IMR-90 (cell line): ENCODE results near the gene DDI2. TPM values are rescaled to one million over a fixed set of nuclear protein-coding genes. Genes with fewer than 3 reads are reported as not detected.

Experiments used
- ATAC-seq: fragments of 200-7000 bp; cut with Tn5 transposase; 2 replicates; pipeline ENCODE4 v1.9.1; 2020; ENCODE audit warnings: low read depth, mild to moderate bottlenecking, moderate library complexity
- BruUV-seq: library from RNA; stranded (reverse); fragments of 400-500 nt; replicated peaks from 2 replicates; lab custom pipeline; 2021; lab: Mats Ljungman, UMichigan
- CTCF ChIA-PET: fragments of 300-600 bp; formaldehyde crosslinking; extraction: SDS; loops from one replicate; lab custom pipeline; 2021; ENCODE audit warnings: antibody characterized with exemption; lab: Yijun Ruan, JAX
- POLR2A ChIA-PET: fragments of 300-600 bp; sonication (Branson Sonifier 250); formaldehyde crosslinking; loops from one replicate; lab custom pipeline; 2022; ENCODE audit warnings: antibody characterized with exemption; ENCODE audit not compliant: unreplicated experiment; lab: Charles Lee
- DNase-seq: peaks from one replicate; pipeline ENCODE4 v3.0.0; 2013
- H2AFZ ChIP-seq: replicated peaks from 2 replicates; pipeline ENCODE3; 2013; ENCODE audit warnings: low read length, mild to moderate bottlenecking; ENCODE audit not compliant: poor library complexity
- H2AK5ac ChIP-seq: 2 replicates; pipeline ENCODE4 v1.6.1; 2013; ENCODE audit warnings: low read depth, low read length, inconsistent platforms
- H2AK9ac ChIP-seq: replicated peaks from 2 replicates; pipeline ENCODE3; 2013; ENCODE audit warnings: mild to moderate bottlenecking, low read depth, low read length, moderate library complexity; ENCODE audit not compliant: poor library complexity
- H2BK120ac ChIP-seq: 2 replicates; pipeline ENCODE4 v1.6.1; 2013; ENCODE audit warnings: low read depth, low read length, inconsistent platforms
- H2BK15ac ChIP-seq: 3 replicates; pipeline ENCODE4 v1.6.1; 2013; ENCODE audit warnings: low read depth, low read length, inconsistent platforms
- H2BK20ac ChIP-seq: 2 replicates; pipeline ENCODE4 v1.6.1; 2013; ENCODE audit warnings: low read depth, mild to moderate bottlenecking, inconsistent platforms, low read length, moderate library complexity
- H2BK5ac ChIP-seq: 2 replicates; pipeline ENCODE4 v1.6.1; 2013; ENCODE audit warnings: mild to moderate bottlenecking, low read depth, low read length, inconsistent platforms; ENCODE audit not compliant: poor library complexity, severe bottlenecking
- H3K14ac ChIP-seq: replicated peaks from 2 replicates; pipeline ENCODE4 v1.6.1; 2013; ENCODE audit warnings: low read depth, low read length, inconsistent platforms
- H3K18ac ChIP-seq: 2 replicates; pipeline ENCODE4 v1.6.1; 2013; ENCODE audit warnings: low read depth, low read length, control low read depth
- H3K23ac ChIP-seq: 2 replicates; pipeline ENCODE4 v1.6.1; 2013; ENCODE audit warnings: low read depth, low read length, inconsistent platforms
- H3K27ac ChIP-seq: 2 replicates; pipeline ENCODE4 v1.5.1; 2013; ENCODE audit warnings: mild to moderate bottlenecking, control low read depth, low read length; ENCODE audit not compliant: insufficient read depth
- H3K27me3 ChIP-seq: 2 replicates; pipeline ENCODE4 v1.6.1; 2013; ENCODE audit warnings: low read length; ENCODE audit not compliant: control insufficient read depth, insufficient read depth
- H3K36me3 ChIP-seq: 2 replicates; pipeline ENCODE4 v1.6.1; 2013; ENCODE audit warnings: low read length, mixed read lengths; ENCODE audit not compliant: control insufficient read depth, insufficient read depth
- H3K4ac ChIP-seq: 2 replicates; pipeline ENCODE4 v1.6.1; 2013; ENCODE audit warnings: low read depth, low read length, inconsistent platforms
- H3K4me1 ChIP-seq: 2 replicates; pipeline ENCODE4 v1.6.1; 2013; ENCODE audit warnings: low read length, mixed read lengths; ENCODE audit not compliant: control insufficient read depth, insufficient read depth
- H3K4me2 ChIP-seq: 2 replicates; pipeline ENCODE4 v1.6.1; 2013; ENCODE audit warnings: low read depth, mild to moderate bottlenecking, control low read depth, low read length, moderate library complexity
- H3K4me3 ChIP-seq: 2 replicates; pipeline ENCODE4 v1.5.1; 2013; ENCODE audit warnings: low read depth, mild to moderate bottlenecking, control low read depth, low read length, moderate library complexity; ENCODE audit not compliant: insufficient read depth
- H3K56ac ChIP-seq: 2 replicates; pipeline ENCODE4 v1.6.1; 2013; ENCODE audit warnings: low read length, inconsistent platforms; ENCODE audit not compliant: insufficient read depth; ENCODE audit errors: extremely low read depth
- H3K79me1 ChIP-seq, 2 experiments: 2 replicates each; pipeline ENCODE4 v1.6.1; 2013; ENCODE audit warnings: low read length in 2 of 2, inconsistent platforms in 1 of 2, low read depth in 1 of 2
- H3K9ac ChIP-seq: 2 replicates; pipeline ENCODE4 v1.6.1; 2013; ENCODE audit warnings: low read depth, low read length, control low read depth
- H3K9me1 ChIP-seq: 2 replicates; pipeline ENCODE4 v1.6.1; 2013; ENCODE audit warnings: low read length, inconsistent platforms; ENCODE audit not compliant: insufficient read depth
- H3K9me3 ChIP-seq: 2 replicates; pipeline ENCODE4 v1.6.1; 2013; ENCODE audit warnings: low read length; ENCODE audit not compliant: control insufficient read depth, insufficient read depth
- H4K20me1 ChIP-seq: 2 replicates; pipeline ENCODE4 v1.6.1; 2013; ENCODE audit warnings: low read length, inconsistent platforms; ENCODE audit not compliant: insufficient read depth
- H4K5ac ChIP-seq: 2 replicates; pipeline ENCODE4 v1.6.1; 2013; ENCODE audit warnings: mild to moderate bottlenecking, low read depth, low read length, control low read depth
- H4K8ac ChIP-seq, 2 experiments: 2 replicates each; pipeline ENCODE4 v1.6.1; 2013; ENCODE audit warnings: low read depth in 2 of 2, low read length in 2 of 2, control low read depth in 1 of 2, inconsistent platforms in 1 of 2
- H4K91ac ChIP-seq: 2 replicates; pipeline ENCODE4 v1.6.1; 2013; ENCODE audit warnings: low read depth, low read length, inconsistent platforms; ENCODE audit not compliant: insufficient read depth
- BHLHE40 ChIP-seq: fragments of 150-350 bp; IDR thresholded peaks from 2 replicates; pipeline ENCODE4 v1.6.1; 2016; ENCODE audit warnings: mild to moderate bottlenecking, low read depth, low read length
- CEBPB ChIP-seq: IDR thresholded peaks from 2 replicates; pipeline ENCODE4 v1.6.1; 2012; ENCODE audit warnings: low read depth, low read length, improper control_type of control experiment
- CTCF ChIP-seq: conservative IDR thresholded peaks from 2 replicates; pipeline ENCODE4 v1.5.1; 2012; ENCODE audit warnings: mild to moderate bottlenecking, low read depth, low read length, improper control_type of control experiment
- ELK1 ChIP-seq: fragments of 150-350 bp; IDR thresholded peaks from 2 replicates; pipeline ENCODE4 v1.6.1; 2016; ENCODE audit warnings: low read depth, mild to moderate bottlenecking, low read length, moderate library complexity, borderline replicate concordance
- FOS ChIP-seq: fragments of 150-350 bp; IDR thresholded peaks from 2 replicates; pipeline ENCODE4 v1.6.1; 2016; ENCODE audit warnings: low read depth, low read length
- MAFK ChIP-seq: IDR thresholded peaks from 2 replicates; pipeline ENCODE4 v1.6.1; 2012; ENCODE audit warnings: low read depth, low read length, improper control_type of control experiment
- WGBS, 2 experiments: methylation state at CpG; one replicate each; pipeline versions ENCODE4 v1.1.5 to v1.1.7; 2013; ENCODE audit warnings: missing lambda C conversion rate in 2 of 2; ENCODE audit not compliant: insufficient read length in 1 of 2; ENCODE audit errors: extremely low coverage in 2 of 2; 5-methylcytosine and 5-hydroxymethylcytosine counted together
- dilution Hi-C: fragments of 300-500 bp; cut with HindIII; formaldehyde crosslinking; loops from one replicate; pipeline ENCODE4 v1.14.3; 2018; ENCODE audit warnings: low sequenced_read_pairs; ENCODE audit not compliant: unreplicated experiment
- in situ Hi-C: fragments of 300-500 bp; cut with MboI; formaldehyde crosslinking; loops from 3 replicates; pipeline ENCODE4 v1.14.3; 2019; ENCODE audit warnings: low sequenced_read_pairs, inconsistent platforms, mixed read lengths
- intact Hi-C: fragments of 100-400 bp; cut with micrococcal nuclease; formaldehyde crosslinking; loops from 2 replicates; pipeline ENCODE4 v1.10.0; 2022
- polyA plus RNA-seq, 3 experiments: library from polyadenylated mRNA; depleted of rRNA; stranded (reverse); fragments of >200 nt; gene quantifications; 2 replicates each; pipeline ENCODE4 v1.2.3, GENCODE V29; 2012; ENCODE audit warnings: low replicate concordance in 1 of 3
- total RNA-seq: library from RNA; depleted of rRNA; stranded (reverse); fragments of >200 nt; gene quantifications from 2 replicates; pipeline ENCODE4 v1.2.3, GENCODE V29; 2012
- TF ChIP-seq, protein P1 (sequence below): fragments of 150-350 bp; IDR thresholded peaks from 2 replicates; pipeline ENCODE4 v1.6.1; 2017; ENCODE audit warnings: mild to moderate bottlenecking, antibody characterized with exemption, low read length, low read depth

DDI2 gene
- total and polyA plus RNA-seq, 2 of the 4 experiments (the other 2 are of a cell fraction): 6.0 to 13.4 TPM

DNA sequence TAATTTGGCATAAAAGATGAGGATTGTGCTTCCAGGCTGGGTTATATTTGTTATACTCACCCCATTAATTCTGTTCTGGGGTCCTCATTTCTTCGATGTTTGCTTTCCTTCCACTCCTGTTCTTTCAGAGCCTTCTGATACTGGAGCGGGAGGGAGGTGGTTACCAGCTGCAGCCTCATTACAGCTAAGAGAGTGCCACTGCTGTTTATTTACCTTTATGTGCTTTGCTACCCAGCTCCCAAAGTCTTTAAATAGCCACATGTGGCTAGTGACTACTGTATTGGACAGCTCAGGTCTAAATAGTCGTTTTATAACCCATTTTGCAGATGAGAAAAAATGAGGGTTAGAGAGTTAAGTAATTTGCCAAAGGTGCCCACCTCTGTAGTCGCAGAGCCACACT, 92.0 kb downstream of the DDI2 start:
- Histone ChIP-seq H2AK5ac (no peak overlapping the region), H4K5ac (no peak overlapping the region), H2AFZ (no peak overlapping the region), H3K27me3 (no peaks in the 10 kb centered on the region), H4K8ac (no peak overlapping the region), H3K4ac (no peak overlapping the region), H2BK20ac (no peak overlapping the region), H3K56ac (no peak overlapping the region), H2BK5ac (no peak overlapping the region), H3K18ac (no peak overlapping the region), H3K4me2 (no peak overlapping the region), H3K9me3 (no peaks in the 10 kb centered on the region), H3K23ac (0 out of 2 replicates have a peak overlapping the region, but pooled peaks have one; percentile 8), H4K91ac (no peak overlapping the region), H3K14ac (no peak overlapping the region), H2BK15ac (no peak overlapping the region), H3K9ac (no peak overlapping the region), H3K4me1 (peaks cover 6% of the 10 kb centered on the region; the same call in 1 of the 2 replicates), H2AK9ac (no peak overlapping the region), H3K4me3 (no peak overlapping the region), H3K36me3 (peaks cover 4% of the 10 kb centered on the region; the same call in 1 of the 2 replicates), H4K20me1 (peaks cover 34% of the 10 kb centered on the region), H2BK120ac (no peak overlapping the region), H3K79me1 (peaks cover 47 to 71% of the 10 kb centered on the region in 2 experiments), H3K9me1 (peaks cover 9% of the 10 kb centered on the region), H3K27ac (no peak overlapping the region)
- TF ChIP-seq CEBPB: no peak
- no peak for TF ChIP-seq BHLHE40
- no peak for TF ChIP-seq ELK1
- no peak for TF ChIP-seq FOS
- TF ChIP-seq, protein P1, sequence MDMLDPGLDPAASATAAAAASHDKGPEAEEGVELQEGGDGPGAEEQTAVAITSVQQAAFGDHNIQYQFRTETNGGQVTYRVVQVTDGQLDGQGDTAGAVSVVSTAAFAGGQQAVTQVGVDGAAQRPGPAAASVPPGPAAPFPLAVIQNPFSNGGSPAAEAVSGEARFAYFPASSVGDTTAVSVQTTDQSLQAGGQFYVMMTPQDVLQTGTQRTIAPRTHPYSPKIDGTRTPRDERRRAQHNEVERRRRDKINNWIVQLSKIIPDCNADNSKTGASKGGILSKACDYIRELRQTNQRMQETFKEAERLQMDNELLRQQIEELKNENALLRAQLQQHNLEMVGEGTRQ: no peak
- TF ChIP-seq MAFK: no peak
- TF ChIP-seq CTCF: no peak
- in situ Hi-C loops (no loop called here), intact Hi-C loops (no loop called here), dilution Hi-C loops (no loop called here)
- DNase-seq (no peak), ATAC-seq (no peak)
- no CpG with 5 or more reads among the region's 4 CpGs for WGBS, 2 experiments
- POLR2A ChIA-PET: no interaction called here
- CTCF ChIA-PET: interaction anchor here (0.6 to 1.2 kb wide), 2 partner anchors 24 to 354 kb away, joined by 4 to 5 read pairs; no protein-coding TSS in a partner anchor
- BruUV-seq: no TSS peak
